ENCODE data around the gene ST6GALNAC6.
"Not testable (repeated sequence)": the region's sequence is repeated elsewhere in the genome, so short reads cannot be mapped to it uniquely, and the experiment has no call there.

ST6GALNAC6 gene

DNA sequence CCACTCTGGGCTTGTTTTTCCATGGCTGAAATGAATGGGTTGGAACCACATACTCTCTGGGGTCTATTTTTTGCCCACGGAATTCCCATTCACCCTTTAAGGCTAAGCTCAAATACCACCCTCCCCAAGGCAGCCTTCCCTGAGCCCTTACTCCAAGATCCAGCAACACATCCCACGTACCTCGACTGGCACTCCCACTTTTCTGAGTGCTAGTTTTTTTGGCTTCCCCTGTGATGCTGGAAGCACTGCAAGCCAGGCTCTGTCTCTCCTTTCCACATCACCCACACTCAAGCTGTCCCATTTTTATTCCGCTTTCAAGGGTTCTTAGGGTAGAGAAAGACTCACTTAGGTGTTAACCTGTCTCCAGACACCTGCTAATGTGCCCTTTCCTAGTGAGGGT lies 6.0 kb downstream of the ST6GALNAC6 start:
- DNase-seq (ENCODE audit: low read depth): no peak

- DNase-seq (ENCODE audit: low read depth): no peak
Measured at GRCh38 chr9:127892831-127893230, 6.6 kb downstream of the ST6GALNAC6 start.

DNA sequence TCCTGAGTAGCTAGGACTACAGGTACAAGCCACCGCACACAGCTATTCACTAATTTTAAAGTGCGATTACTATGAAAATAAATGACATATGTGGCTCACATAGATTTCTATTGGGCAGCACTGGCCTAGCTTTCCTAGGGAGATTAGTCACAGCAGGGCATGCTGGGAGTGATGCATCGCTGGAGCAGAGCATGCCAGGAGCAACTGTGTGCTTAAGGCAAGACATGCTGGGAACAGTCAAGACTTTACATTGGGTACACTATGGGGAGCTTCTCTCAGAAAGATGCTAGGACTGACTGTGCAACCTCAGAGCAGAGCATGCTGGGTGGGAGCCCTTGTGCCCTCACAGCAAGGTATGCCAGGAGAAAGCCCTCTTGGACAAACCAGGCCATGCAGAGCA lies 9.3 kb downstream of the ST6GALNAC6 start:
- no peak for DNase-seq (ENCODE audit: low read depth)

GRCh38 chr9:127887792-127888191 lies 11.6 kb downstream of the ST6GALNAC6 start:
- no peak for DNase-seq (ENCODE audit: low read depth)

DNA sequence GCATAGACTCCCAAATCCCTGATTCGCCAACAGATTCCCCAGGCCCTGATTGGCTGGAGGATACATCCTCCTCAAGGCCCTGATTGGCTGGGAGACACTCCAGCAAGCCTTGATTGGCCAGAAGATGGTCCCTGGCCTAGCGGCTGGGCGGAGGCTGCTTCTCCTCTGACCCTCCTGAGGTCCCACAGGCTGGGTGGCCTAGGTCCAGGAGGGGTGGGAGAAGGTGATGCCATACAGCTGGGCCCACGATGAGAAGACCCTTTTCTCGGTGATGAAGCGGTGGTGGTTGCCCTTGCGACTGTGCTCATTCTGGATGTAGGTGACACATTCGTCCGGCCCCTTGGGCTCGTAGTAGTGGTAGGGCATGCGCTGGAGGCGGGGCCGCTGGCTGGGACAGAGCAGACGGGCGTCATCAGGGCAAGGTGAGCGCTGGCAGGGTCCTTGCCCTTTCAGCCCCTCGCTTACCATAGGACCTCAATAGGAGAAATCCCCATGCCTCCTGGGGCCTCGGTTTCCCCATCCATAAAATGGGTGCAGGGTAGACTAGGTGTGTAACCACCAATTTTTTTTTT lies 12.9 kb downstream of the ST6GALNAC6 start:
- DNase-seq (ENCODE audit: low read depth): no peak

- DNase-seq (ENCODE audit: low read depth): no peak
Measured at GRCh38 chr9:127885508-127886281, 13.7 kb downstream of the ST6GALNAC6 start.

DNA sequence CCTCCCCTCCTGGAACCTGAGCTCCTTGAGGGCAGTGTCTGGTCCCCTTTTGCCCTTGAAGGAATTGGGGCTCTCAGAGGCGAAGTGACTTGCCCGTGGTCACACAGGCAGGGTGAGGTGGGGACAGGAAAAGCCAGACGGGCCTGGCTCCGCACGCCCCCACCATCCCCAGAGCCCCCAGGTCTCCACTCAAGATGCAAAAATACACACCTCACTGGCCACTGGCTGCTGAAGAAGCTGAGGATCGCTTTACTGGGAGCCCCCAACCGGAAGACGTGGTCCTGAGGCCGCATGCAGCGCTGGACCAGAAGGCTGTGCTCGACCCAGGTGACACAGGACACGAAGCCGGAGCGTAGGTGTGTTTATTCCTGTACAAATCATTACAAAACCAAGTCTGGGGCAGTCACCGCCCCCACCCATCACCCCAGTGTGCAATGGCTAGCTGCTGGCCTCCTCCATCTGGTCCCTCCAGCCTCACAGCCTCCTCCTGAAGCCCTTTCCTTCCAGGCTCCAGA lies 14.4 kb downstream of the ST6GALNAC6 start:
- DNase-seq (ENCODE audit: low read depth): no peak

- DNase-seq (ENCODE audit: low read depth): no peak
Measured at GRCh38 chr9:127884427-127884911, 14.9 kb downstream of the ST6GALNAC6 start.

DNA sequence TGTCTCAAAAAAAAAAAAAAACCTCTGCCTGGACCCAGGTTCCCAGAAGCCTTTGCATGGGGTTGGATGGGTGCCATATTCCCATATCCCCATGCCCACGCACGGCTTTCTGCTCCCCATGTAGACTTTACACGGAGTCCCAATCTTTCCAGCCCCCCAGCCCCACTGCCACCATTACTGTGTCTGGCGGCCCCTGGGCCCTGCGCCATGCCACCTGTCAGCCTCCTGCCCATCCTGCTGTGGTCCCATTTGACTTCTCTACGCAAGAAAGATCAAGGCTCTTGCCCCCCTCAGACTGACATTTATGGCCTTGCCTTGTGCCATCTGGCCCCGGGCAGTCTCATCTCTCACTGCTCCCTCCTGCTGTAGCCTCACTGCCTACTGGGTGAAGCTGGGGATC lies 15.4 kb downstream of the ST6GALNAC6 start:
- no peak for DNase-seq (ENCODE audit: low read depth)

DNA sequence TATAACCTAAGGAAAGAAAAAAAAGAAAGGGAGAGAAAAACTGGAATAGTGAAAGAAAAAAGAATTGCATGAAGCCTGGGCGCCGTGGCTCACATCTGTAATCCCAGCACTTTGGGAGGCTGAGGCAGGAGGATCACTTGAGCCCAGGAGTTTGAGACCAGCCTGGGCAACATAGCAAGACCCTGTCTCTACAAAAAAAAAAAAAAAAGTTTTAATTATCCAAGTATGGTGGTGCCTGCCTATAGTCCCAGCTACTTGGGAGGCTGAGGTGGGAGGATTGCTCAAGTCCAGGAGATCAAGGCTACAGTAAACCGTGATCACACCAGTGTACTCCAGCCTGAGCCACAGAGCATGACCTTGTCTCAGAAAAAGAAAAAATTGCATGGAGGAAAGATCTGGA lies 17.7 kb downstream of the ST6GALNAC6 start:
- DNase-seq (ENCODE audit: low read depth): not testable (repeated sequence)

DNA sequence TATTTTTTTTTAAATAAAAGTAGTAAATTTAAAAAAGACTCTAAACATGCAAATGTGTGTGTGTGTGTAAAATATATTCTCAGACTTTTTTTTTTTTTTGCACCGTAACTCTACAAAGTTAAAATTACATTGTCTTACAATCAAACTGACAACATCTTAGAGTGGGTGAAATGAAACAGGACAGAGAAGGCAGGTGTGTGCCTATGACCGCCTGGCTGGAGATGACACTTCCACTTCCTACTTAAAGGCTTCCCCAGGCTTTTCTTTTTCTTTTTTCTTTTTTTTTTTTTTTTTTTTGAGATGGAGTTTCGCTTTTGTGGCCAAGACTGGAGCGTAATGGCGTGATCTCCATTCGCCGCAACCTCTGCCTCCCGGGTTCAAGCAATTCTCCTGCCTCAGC lies 19.3 kb downstream of the ST6GALNAC6 start:
- DNase-seq (ENCODE audit: low read depth): no peak

DNA sequence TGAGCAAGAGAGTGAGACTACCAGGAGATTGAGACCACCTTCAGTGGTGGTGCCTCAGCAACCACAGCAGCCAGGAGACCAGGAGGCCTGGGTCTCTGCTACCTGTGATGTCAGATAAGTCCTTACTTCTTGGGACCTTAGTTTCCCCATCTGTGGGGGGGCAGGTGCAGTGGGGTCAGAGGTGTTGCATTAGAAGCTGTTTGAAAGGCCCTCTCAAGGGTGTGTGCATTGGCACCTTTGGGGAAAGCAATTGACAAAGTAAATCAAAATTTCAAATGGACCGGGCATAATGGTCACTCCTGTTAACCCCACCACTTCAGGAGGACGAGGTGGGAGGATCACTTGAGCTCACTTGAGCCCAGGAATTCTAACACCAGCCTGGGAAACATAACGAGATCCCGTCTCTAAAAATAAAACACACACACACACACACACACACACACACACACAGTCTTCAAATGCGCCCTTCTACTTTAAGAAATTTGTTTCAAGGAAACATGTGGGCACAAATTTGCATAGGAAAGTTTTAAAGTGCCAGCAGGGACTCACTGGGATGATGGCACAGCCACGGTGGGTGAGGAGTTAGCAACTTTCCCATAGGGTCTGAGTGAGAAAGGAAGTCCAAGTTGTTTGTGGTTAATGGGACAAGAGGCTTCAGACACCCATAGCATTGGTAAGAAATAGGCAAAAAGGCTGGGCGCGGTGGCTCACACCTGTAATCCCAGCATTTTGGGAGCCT lies 20.6 kb downstream of the ST6GALNAC6 start:
- DNase-seq (ENCODE audit: low read depth): no peak

DNA sequence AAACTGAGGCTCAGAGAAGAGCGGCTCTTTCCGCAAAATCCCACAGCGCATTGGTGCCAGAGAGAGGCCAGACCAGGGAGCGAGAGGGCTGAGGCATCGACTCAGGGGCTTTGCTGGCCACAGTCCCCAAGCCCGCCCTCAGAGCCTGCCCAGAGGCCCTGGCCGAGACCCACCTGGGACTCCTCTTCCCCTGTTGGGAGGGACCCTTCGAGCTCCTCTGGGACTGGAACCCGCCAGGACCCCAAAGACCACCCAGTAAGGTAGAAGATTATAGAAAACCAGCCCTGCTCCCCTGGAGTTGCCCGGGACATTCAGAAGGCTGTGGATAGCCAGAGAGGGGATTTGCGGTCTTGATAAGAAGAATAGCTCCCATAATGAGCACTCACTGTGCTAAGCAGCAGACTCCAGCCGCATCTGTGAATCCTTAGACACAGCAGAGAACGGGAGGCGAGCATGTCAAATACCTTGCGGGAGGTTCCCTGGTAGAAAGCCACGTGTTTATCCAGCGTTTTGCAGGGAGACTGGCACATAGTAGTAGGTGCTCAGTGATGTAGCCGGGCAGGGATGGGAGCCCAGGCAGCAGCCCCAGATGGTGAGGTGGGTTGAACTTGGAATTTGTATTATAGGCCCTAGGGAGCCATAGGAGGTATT lies 21.3 kb downstream of the ST6GALNAC6 start:
- DNase-seq (ENCODE audit: low read depth): no peak

DNA sequence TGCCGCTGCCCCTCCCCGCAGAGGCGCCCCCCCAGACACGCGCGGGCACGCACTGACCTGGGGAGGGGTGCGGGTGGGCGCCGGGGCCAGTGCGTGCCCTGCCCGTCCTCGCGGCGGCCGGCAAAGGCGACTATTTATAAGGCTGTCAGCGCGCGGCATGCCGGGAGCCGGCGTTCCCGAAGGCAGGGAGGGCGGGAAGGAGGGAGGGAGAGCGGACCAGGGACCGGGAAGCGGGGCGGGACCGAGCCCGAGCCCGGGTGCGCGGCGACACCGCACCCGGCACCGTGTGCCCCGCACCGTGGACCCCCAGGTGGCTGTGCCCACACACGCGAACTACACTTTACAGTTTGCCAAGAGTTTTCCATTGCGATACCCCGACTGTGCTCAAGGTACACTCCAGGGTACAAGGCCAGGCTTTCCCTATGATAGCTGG lies 21.8 kb downstream of the ST6GALNAC6 start, which contains the start of gene AK1:
Gene AK1 (minus strand): TSS at position 110 of the 433 bp plus-strand sequence. CDS start 3,058 bp downstream, outside the sequence.
- DNase-seq (ENCODE audit: low read depth): no peak

DNA sequence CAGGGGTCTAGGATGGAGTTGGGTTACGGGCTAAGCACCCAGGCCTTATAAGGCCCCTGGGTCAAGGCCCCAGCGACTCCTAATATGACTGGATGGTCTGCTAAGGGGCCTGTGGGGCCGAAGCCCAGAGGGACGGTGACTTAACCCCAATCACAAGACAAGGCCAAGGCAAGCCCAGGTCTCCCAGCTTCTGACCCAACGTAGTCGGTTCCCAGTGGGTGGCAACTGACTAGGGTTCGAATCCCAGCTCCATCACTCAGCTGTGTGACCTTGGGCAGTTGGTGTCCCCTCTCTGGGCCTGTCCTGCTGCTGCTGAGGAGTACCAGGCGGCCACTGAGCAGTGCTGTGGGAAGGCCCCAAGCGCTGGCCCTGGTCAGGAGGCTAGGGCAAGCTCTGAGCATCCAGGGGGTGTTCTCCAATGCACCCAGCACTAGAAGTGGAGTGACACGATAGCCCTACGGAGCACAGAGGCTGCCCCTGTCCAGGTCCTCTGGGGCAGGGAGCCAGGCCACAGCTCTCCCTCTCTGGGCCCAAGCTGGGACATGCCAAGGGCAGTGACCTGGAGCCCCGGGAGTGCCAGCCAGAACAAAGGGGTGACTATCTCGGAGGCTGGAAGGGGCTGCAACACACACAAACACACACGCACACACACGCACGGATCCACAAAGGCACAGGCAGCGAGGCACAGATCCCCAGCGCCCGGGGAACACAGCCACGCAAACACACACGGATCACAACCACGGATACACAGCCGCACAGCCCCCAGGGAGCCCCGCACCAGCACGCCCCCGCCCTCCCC lies 22.4 kb downstream of the ST6GALNAC6 start:
- DNase-seq (ENCODE audit: low read depth): no peak

DNA sequence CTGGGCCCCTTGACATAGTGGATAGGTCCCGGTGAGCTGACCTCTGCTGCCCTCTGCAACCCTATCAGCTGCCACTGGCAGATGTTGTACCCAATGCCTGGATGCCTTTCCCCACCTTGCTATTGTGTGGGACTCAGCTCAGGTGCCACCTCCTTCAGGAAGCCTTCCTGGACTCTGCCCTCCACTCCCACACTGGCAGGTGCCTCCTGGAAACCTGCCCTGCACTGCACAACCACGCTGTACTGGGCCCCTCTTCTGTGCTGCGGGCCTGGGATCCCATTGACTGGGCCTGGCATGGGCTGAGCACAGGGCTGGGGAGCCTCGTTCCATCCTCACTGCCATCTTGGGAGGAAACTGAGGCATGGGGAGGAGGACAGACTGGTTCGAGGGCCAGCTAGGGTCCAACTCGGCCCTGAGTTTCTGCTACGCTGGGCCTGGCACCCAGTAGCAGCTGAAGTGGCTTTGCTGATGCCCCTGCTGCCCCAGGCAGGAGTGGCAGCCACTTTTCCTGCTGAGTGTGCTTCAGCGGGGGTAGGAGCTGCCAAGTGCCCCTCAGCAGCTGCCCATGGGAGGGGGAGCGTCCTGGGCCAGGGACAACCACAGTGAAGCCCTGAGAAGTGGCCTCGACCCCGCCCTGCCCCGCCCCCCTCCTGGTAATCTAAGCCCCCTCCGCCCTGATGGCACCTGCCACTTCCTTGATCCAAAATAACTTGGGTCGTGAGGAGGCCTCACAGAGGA lies 23.2 kb downstream of the ST6GALNAC6 start:
- no peak for DNase-seq (ENCODE audit: low read depth)

- DNase-seq (ENCODE audit: low read depth): no peak
Measured at GRCh38 chr9:127875306-127875966, 24.0 kb downstream of the ST6GALNAC6 start.

GRCh38 chr9:127874301-127875221 lies 24.8 kb downstream of the ST6GALNAC6 start:
- DNase-seq (ENCODE audit: low read depth): no peak

DNA sequence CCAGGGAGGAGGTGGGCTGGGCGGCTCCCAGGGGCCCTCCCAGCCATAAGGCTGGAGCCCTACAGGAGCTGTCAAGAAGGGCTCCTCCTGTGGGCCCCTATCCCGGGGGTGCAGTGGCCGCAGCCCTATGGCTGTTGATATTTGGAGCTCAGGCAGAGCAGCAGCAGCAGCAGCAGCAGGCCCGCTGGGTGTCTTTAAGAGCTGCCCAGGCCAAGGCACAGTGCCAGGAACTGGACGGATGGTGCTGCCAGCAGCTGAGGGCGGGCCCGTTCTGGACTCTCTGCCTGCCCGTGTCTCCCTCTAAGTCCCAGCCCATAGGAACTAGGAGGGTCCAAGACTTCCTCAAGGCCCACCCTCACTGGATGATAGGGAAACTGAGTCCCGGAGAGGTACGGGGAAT lies 25.5 kb downstream of the ST6GALNAC6 start:
- DNase-seq (ENCODE audit: low read depth): no peak
